ENCODE data around the gene ARSB. TPM values are rescaled to one million over a fixed set of nuclear protein-coding genes. Genes with fewer than 3 reads are reported as not detected.
A peak's percentile ranks its signal among the peaks of the same experiment; 100 is the strongest.

Gene ARSB
- total RNA-seq, 1 donor from 2014 or later, result 18.5 TPM

GRCh38 chr5:78811866-78812265 is 173.2 kb downstream of the ARSB start:
- TF ChIP-seq CTCF (conservative IDR thresholded peaks at IDR 0.05), result no peak
- Mint-ChIP-seq H3K27me3 (no peaks in the 10 kb centered on the region), H3K27ac (no peak overlapping the region), H3K36me3 (no peaks in the 10 kb centered on the region), H3K4me1 (ENCODE audit: unreplicated experiment) (peaks cover 28% of the 10 kb centered on the region), H3K9me3 (no peaks in the 10 kb centered on the region), H3K4me3 (no peak overlapping the region)
- DNase-seq (ENCODE audit: extremely low spot score, unreplicated experiment), result no peak

GRCh38 chr5:78811121-78811817 is 173.8 kb downstream of the ARSB start:
- peaks cover 33% of the 10 kb centered on the region for H3K4me1 Mint-ChIP-seq (ENCODE audit: unreplicated experiment)
- H3K4me3 Mint-ChIP-seq, result peak overlapping the region; percentile 7
- H3K27me3 Mint-ChIP-seq, result no peaks in the 10 kb centered on the region
- no peak overlapping the region for H3K27ac Mint-ChIP-seq
- TF ChIP-seq CTCF (conservative IDR thresholded peaks at IDR 0.05), result no peak
- no peak for DNase-seq (ENCODE audit: extremely low spot score, unreplicated experiment)
- H3K9me3 Mint-ChIP-seq, result no peaks in the 10 kb centered on the region
- H3K36me3 Mint-ChIP-seq, result no peaks in the 10 kb centered on the region

GRCh38 chr5:78810098-78810920 is 174.8 kb downstream of the ARSB start:
- Mint-ChIP-seq H3K4me1 (ENCODE audit: unreplicated experiment) (peaks cover 37% of the 10 kb centered on the region), H3K36me3 (no peaks in the 10 kb centered on the region), H3K27ac (no peak overlapping the region), H3K4me3 (no peak overlapping the region), H3K27me3 (no peaks in the 10 kb centered on the region), H3K9me3 (no peaks in the 10 kb centered on the region)
- no peak for DNase-seq (ENCODE audit: extremely low spot score, unreplicated experiment)
- TF ChIP-seq CTCF (conservative IDR thresholded peaks at IDR 0.05), result no peak

- H3K9me3 Mint-ChIP-seq, result no peaks in the 10 kb centered on the region
- no peak overlapping the region for H3K4me3 Mint-ChIP-seq
- no peak for TF ChIP-seq CTCF (conservative IDR thresholded peaks at IDR 0.05)
- H3K27ac Mint-ChIP-seq, result no peak overlapping the region
- H3K27me3 Mint-ChIP-seq, result no peaks in the 10 kb centered on the region
- no peaks in the 10 kb centered on the region for H3K36me3 Mint-ChIP-seq
- no peak for DNase-seq (ENCODE audit: extremely low spot score, unreplicated experiment)
- H3K4me1 Mint-ChIP-seq (ENCODE audit: unreplicated experiment), result peaks cover 43% of the 10 kb centered on the region
Observed at GRCh38 chr5:78809444-78809843, 175.7 kb downstream of the ARSB start.

GRCh38 chr5:78808818-78809217 is 176.3 kb downstream of the ARSB start:
- peaks cover 47% of the 10 kb centered on the region for H3K4me1 Mint-ChIP-seq (ENCODE audit: unreplicated experiment)
- no peaks in the 10 kb centered on the region for H3K27me3 Mint-ChIP-seq
- no peak overlapping the region for H3K4me3 Mint-ChIP-seq
- no peaks in the 10 kb centered on the region for H3K36me3 Mint-ChIP-seq
- no peak for DNase-seq (ENCODE audit: extremely low spot score, unreplicated experiment)
- H3K27ac Mint-ChIP-seq, result no peak overlapping the region
- no peaks in the 10 kb centered on the region for H3K9me3 Mint-ChIP-seq
- TF ChIP-seq CTCF (conservative IDR thresholded peaks at IDR 0.05), result no peak
